Measurements from ENCODE around the gene IL1RAPL2.
"Not testable (repeated sequence)": the region's sequence is repeated elsewhere in the genome, so short reads cannot be mapped to it uniquely, and the experiment has no call there.

Gene IL1RAPL2

GRCh38 chrX:105636667-105637066 lies 1070.7 kb downstream of the IL1RAPL2 start:
- no peak for DNase-seq

- DNase-seq: no peak
Measured at GRCh38 chrX:105645667-105646357, 1079.8 kb downstream of the IL1RAPL2 start.

GRCh38 chrX:105646592-105647372 lies 1080.8 kb downstream of the IL1RAPL2 start:
- DNase-seq: no peak

- no peak for DNase-seq
Measured at GRCh38 chrX:105647749-105648148, 1081.8 kb downstream of the IL1RAPL2 start.

- no peak for DNase-seq
Measured at GRCh38 chrX:105648732-105649131, 1082.7 kb downstream of the IL1RAPL2 start.

- DNase-seq: no peak
Measured at GRCh38 chrX:105650577-105650976, 1084.6 kb downstream of the IL1RAPL2 start.

GRCh38 chrX:105650986-105651385 lies 1085.0 kb downstream of the IL1RAPL2 start:
- DNase-seq: no peak

- DNase-seq: no peak
Measured at GRCh38 chrX:105653891-105654290, 1087.9 kb downstream of the IL1RAPL2 start.

GRCh38 chrX:105658136-105658535 lies 1092.1 kb downstream of the IL1RAPL2 start:
- DNase-seq: no peak

GRCh38 chrX:105662248-105662647 lies 1096.2 kb downstream of the IL1RAPL2 start:
- no peak for DNase-seq

GRCh38 chrX:105664243-105664642 lies 1098.2 kb downstream of the IL1RAPL2 start:
- DNase-seq: no peak

- not testable (repeated sequence) for DNase-seq
Measured at GRCh38 chrX:105684288-105684687, 1118.3 kb downstream of the IL1RAPL2 start.

GRCh38 chrX:105694839-105695238 lies 1128.8 kb downstream of the IL1RAPL2 start:
- no peak for DNase-seq

GRCh38 chrX:105695451-105695850 lies 1129.5 kb downstream of the IL1RAPL2 start:
- DNase-seq: no peak

GRCh38 chrX:105696870-105697269 lies 1130.9 kb downstream of the IL1RAPL2 start:
- DNase-seq: peak in 1 of 2 experiments; percentile 16

GRCh38 chrX:105697984-105698781 lies 1132.2 kb downstream of the IL1RAPL2 start:
- DNase-seq: no peak

- no peak for DNase-seq
Measured at GRCh38 chrX:105700331-105700730, 1134.3 kb downstream of the IL1RAPL2 start.

GRCh38 chrX:105701310-105702052 lies 1135.5 kb downstream of the IL1RAPL2 start:
- DNase-seq: peak; percentile 3 to 5

- no peak for DNase-seq
Measured at GRCh38 chrX:105703876-105704275, 1137.9 kb downstream of the IL1RAPL2 start.

- no peak for DNase-seq
Measured at GRCh38 chrX:105706041-105706440, 1140.0 kb downstream of the IL1RAPL2 start.

GRCh38 chrX:105711805-105712204 lies 1145.8 kb downstream of the IL1RAPL2 start:
- DNase-seq: no peak

GRCh38 chrX:105715746-105716145 lies 1149.7 kb downstream of the IL1RAPL2 start:
- no peak for DNase-seq

Data from Kasumi-1 (cell line).